SW 1271 (cell line): ENCODE results near the gene CEP89.
"Not testable (repeated sequence)": the region's sequence is repeated elsewhere in the genome, so short reads cannot be mapped to it uniquely, and the experiment has no call there.

Source experiments
- DNase-seq, 2 experiments: peaks; one replicate each; lab custom pipeline; 2025; lab: John Stamatoyannopoulos, UW

The CEP89 gene

DNA sequence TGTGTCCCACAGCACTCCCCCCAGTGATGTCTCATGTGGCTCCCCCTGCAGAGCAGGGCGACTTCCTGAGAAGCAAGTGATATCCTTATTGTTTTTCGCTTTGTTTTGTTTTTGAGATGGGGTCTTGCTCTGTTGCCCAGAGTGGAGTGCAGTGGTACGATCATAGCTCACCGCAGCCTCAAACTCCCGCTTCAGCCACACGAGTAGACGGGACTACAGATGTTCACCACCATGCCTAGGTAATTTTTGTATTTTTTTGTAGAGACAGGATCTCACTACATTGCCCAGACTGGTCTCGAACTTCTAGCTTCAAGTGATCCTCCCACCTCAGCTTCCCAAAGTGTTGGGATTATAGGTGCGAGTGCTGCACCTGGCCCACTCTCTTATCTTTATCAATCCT, 5.0 kb downstream of the CEP89 start:
- DNase-seq: no peak

DNA sequence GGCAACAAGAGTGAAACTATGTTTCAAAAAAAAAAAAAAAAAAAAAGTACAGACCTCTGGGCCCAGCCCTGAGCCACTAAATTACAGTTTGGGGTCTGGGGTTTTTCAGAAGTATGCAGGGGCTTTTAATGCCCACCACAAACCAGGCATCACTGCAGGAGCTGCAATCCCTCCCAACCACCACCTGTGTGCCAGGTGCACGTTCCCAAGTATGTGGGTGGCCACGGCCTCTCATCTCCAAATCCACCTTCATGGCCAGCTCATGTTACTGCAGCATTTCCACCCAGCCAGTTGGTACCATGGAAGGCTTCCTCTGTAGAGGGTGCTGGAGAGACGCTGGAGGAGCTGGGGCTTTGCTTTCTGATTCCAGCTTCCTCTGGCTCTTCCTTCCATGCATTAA, 26.5 kb downstream of the CEP89 start:
- no peak for DNase-seq

DNA sequence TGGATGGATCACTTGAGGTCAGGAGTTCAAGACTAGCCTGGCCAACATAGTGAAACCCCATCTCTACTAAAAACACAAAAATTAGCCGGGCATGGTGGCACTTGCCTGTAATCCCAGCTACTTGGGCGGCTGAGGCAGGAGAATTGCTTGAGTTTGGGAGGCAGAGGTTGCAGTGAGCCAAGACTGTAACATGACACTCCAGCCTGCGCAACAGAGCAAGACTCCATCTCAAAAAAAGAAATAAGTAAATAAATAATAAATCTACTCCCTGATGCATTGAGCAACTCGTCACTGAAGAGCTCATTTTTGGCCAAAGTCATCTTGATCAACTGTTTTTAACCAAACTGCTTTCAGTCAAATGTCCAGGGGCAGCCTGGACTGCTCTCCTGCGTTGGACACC, 30.5 kb downstream of the CEP89 start:
- DNase-seq: not testable (repeated sequence)

DNA sequence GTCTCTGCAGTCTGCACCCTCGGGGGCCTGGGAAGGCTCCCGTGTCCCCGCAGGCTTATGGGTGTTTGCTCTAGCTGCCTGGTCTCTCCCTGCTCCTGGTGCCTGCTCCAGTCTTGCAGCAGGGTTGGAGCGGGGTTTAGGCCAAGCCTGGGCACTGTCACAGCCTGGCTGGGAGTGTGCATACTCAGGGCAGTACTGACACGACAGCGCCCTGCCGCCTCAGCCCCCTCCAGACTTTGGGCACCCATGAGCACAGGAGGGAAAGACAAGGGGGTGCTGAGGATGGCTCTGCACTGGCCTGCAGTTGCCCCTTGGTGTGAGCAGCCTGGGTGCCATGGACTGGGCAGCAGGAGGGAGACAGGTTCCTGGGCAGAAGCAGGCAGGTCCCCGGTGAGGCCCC, 35.7 kb downstream of the CEP89 start:
- DNase-seq: no peak

DNA sequence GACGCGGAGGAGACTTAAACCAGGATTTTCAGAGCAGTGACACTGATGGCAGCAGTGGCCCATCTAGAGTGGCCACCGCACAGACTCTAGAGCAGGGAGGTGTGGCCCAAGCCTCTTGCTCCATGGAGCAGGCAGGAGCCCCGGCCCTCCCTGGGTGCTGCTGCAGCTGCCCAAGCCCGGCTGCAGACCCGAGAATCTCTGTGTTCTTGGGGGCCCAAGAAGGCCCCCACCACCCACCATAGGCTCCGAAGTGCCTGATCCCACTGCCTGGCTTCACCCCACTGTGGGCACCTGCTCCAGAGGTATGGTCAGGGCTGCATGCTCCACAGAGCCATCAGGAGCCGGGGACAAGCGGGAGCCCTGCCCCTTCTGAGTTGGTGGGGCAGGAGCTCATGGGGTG, 36.1 kb downstream of the CEP89 start:
- no peak for DNase-seq

DNA sequence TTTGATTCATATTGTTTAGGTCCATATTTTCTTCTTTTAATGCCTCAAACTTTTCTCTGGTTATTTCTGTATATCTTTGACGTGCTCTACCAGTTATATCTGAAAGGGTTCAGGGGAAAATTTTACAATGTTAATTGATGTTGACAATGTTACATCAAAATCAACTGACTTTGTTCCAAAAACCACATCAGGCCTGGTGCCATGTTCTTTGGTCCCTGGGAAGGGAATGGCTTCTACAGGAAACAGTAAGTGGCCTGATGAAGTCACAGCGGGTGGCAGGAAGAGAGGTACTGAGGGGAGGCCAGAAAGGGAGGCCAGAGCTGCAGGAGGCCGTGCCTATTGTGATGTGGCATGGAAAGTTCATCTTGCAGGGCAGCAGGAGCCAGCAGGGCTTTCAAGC, 38.2 kb downstream of the CEP89 start:
- no peak for DNase-seq

DNA sequence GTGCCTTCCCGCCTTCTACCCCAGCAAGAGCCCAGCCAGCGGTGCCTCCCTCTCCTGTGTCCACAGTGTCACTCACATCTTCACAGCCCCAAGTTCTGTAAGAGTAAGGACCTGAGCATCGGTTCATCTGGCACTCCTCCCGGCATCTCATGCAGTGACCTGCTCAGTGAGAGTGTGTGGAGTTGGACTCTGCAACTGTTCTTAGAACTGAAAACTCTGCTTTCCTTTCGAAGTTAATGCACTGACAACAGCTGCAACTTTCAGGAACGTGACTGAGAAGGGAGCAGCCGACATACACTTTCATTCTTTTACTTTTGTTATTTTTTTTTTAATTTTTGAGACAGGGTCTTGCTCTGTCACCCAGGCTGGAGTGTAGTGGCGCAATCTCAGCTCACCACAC, 41.2 kb downstream of the CEP89 start:
- no peak for DNase-seq

DNA sequence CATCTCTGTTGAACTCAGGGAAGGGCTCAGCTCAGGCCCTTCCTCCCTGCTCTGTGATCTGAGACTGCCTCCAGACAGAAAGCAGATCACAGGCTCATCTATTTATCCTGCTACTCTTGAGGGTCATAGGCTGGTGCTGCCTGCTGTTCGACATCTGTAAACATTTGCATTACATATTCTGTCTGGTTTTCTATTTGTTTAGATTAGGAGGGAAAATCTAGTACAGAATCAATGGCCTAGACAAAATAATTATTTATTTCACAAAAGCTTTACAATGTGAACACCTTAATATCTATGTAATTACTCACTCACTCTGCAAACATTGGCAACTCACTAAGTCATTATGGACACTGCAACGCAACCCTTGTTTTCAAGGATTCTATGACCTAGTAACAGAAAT, 43.0 kb downstream of the CEP89 start:
- no peak for DNase-seq

DNA sequence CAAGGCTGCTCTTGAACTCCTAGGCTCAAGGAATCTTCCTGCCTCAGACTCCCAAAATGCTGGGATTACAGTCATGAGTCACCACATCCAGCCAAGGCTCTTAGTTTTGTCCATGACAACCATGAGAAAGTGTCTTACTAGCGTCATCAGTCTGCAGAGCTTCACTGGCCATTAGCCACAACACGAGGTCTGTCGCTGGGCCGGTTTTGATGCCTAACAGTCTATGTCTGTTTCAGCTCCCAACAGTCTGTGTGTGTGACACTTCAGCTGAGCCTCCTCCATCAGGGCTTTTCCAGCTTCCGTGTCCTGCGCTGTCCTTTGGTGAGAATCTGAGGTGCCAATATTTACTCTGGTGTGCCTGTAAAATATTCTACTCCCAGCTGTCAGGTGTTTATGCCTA, 47.6 kb downstream of the CEP89 start:
- DNase-seq: no peak

DNA sequence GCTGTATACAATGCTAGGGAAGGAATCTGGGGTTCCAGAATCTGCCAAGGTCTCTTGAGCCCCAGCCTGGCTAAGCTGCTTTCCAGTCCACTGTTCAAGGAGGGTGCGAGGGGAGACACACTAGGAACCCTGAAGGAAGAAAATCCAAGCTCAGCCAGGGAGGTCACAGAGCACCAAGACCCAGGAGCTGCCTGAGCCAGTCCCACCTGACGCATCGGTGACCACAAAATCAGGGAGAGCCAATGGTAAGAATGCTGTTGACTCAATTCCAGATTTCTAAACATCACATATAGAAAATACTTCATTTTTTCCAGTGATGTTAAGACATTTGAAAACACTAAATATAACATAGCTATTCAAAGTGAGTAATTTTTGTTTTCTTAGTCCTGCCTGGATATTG, 50.1 kb downstream of the CEP89 start:
- no peak for DNase-seq

DNA sequence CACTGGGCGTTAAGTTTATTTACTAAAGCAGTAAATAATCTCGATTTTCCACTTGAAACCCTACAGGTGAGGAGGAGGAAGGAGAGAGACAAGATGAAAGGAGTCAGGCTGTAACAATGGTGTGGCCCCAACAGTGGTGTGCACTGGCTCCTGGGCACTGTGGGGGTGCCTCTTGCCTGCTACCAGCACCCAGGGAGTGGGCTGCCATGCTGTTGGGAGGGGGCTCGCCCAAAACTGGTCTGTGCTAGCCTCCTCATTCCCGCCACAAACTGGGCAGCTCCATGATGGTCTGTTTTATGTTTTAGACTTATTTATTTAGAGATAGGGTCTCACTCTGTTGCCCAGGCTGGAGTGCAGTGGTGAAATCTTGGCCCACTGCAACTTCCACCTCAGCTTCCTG, 52.4 kb downstream of the CEP89 start:
- DNase-seq: no peak

DNA sequence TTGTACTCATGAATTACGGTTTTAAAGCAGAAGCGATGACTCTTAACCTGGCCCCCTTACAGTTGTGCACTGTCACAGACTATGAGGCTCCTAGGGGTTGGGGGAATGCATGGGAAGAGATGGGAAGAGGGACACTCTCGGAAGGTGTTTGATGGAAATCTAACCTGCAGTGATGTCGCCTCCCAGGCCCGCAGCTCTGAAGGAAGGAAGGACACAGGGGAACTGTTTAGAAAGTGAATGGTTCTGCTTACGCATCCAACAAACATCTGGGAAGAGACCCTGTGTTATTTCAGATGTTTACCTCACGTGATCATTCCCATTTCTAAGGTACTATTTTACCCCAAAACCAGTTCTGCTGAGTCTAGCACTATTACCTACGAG, 54.2 kb downstream of the CEP89 start:
- DNase-seq: no peak

DNA sequence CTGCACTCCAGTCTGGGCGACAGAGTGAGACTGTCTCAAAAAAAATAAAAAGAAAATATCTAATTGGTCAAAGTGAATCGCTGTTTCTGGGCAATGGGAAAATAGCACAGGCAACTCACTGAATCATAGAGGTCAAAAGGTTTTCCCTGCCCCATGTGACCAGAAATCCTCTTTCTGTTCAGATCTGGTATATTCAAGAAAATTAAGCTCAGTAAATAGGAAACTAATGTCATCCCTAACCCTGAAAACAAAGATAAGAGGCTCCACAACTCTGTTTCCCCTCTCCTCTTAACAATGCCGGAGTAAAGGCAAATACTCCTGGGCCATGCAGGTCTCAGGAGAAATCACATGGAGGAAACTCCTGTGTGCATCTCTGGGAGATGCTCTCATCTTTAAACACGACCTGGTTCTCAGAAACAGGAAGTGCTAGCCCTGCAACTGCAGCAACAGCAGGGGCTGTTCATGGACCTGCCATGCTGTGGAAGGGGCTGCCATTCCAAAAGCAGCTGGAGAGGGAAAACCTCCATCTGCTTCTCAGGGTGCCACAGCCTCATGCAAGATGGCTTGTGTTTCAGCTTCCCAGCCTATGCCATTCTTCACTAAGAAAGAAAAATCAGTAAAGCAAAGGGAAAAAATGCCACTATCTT, 54.7 kb downstream of the CEP89 start:
- no peak for DNase-seq

DNA sequence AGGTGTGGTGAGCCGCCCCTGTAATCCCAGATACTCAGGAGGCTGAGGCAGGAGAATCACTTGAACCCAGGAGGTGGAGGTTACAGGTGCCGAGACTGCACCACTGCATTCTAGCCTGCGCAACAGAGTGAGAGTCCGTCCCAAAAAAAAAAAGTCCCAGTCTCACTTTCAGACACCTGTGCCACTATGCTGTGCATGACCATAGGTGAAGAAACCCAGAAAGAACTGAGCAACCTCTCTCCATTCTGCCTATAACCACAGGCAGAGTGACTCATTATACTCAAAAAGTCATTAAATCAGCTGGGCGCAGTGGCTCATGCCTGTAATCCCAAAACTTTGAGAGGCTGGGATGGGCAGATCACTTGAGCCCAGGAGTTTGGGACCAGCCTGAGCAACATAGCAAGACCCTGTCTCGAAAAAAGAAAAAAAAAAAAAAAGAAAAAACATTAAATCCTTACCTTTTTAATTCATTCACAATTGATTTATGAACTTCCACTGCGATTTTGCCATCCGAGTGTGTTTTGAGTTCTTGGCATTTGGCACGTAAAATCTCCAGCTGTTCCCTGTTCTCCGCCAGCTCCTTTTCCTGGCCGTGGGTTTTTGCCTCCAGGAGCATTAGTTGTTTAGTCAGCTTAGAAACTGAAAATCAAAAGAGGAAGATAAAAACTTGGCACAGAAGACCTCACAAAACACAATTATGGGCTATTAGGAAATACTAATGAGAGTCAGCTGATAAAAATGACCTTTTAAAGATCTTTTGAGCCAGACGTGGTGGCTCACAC, 56.7 kb downstream of the CEP89 start:
- no peak for DNase-seq

DNA sequence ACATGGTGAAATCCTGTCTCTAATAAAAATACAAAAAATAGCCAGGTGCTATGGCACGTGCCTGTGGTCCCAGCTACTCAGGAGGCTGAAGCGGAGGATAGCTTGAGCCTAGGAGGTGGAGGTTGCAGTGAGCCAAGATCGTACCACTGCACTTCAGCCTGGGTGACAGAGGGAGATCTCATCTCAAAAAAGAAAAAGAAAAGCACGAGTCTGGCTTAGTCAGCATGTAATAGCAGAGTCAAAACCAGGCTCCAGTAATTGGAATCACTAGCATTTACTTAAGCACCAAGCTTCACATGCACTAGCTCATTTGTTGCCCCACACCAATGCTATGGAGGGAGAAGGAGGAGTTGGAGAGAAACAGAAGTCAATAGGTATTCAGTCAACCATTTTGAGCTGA, 60.3 kb downstream of the CEP89 start:
- DNase-seq: no peak

DNA sequence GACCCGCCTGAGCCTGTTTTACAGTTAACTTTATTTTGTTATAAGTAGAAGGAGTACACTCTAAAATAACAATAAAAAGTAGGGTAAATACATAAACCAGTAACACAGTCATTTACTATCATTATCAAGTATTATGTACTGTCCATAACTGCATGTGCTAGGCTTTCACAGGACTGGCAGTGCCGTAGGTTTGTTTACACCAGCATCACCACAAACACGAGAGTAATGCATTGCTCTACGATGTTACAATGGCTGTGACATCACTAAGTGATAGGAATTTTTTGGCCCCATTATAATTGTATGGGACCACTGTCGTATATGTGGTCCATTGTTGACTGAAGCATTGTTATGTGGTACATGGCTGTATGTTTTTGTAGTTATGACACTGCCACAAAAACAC, 60.9 kb downstream of the CEP89 start:
- no peak for DNase-seq

DNA sequence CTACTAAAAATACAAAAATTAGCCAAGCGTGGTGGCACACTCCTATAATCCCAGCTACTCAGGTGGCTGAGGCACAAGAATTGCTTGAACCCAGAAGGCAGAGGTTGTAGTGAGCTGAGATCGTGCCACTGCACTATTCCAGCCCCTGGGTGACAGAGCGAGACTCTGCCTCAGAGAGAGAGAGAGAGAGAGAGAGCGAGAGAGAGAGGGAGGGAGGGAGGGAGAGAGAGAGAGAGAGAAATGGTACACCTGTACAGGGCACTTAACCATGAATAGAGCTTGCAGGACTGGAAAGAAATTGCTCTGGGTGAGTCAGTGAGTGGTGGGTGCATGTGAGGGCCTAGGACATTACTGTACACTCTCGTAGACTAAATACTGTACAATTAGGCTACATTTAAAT, 61.7 kb downstream of the CEP89 start:
- DNase-seq: no peak

DNA sequence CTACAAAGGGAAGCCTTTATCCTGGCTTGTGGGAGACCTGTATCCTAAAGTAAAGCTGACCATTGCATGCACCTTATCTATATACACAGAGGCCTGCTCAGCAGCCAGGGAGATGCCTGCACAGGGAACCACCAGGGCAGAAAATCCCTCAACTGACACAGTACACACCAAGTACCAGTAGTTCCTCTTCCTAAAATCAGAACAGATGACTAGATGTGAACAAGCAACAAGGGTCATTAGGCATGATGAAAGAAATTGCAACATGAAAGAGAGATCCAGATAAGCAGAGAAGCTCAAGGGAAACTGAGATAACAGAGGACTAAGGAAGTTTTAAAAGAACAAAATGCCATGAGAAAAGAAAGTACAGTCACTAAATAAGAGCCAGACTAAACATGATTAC, 62.5 kb downstream of the CEP89 start:
- DNase-seq: no peak

DNA sequence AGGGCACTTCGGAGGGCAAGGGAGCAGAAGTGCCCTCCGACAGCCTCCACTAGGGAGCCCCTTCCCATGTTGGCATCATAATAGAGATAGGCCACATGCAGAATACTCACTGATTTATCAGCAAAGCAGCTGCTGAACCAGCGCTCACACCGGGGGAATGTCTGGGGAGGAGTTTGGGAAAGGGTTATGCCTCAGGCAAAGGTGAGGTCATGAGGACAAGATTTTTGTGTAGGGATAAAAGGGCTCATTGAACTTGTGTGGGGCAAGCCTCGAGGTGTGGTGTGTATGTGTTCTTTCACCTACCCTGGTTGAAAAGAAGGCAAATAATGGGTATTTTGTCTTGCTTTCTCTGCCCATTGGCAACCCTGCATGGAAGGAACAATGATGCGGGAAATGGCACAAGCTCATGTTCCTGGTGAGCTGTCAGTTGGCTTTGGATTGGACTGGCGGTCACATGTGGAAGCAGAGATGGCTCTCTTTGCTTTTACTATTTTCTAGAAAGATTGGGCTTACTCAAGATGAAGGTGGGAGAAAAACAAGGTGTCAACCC, 63.0 kb downstream of the CEP89 start:
- DNase-seq: no peak

DNA sequence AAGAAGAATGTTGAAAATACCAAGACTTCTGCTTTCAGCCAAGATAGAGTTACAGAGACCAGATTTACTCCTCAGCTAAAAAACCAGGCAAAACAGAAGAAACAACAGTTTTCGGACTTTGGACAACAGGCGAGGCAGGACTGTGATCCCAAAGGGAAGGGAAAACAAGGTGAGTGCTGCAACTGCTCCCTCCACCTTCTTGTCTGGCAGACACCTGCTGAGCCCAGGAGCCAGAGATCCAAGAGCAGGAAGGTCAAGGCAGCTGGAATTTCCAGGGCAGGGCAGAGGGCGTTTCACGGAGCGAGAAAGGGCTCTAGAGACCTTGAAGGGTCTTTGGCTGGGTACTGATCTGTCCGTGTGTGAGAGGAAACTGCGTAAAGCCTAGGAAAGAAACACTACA, 69.3 kb downstream of the CEP89 start:
- no peak for DNase-seq

DNA sequence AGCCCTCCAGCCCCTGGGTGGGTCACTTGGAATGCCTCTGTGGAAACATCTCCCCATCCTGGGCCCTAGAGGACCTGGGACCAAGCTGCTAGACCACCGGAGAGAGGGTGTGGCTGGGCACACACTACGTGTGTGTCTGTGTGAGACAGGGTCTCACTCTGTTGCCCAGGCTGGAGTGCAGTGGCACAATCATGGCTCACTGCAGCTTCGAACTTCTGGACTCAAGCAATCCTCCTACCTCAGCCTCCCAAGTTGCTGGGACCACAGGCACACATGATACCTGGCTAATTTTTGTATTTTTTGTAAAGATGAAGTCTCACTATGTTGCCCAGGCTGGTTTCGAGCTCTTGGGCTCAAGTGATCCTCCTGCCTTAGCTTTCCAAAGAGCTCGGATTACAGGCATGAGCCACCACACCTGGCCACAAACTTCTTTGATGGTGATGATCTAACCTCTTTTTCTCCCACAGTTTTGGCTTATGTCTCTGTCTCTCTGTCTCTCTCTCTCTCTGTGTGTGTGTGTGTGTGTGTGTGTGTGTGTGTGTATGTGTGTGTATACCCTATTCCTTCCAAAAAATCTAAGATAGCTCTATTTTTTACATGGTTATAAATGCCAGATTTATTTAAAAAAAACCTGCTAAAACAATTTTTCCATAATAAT, 70.1 kb downstream of the CEP89 start:
- no peak for DNase-seq

DNA sequence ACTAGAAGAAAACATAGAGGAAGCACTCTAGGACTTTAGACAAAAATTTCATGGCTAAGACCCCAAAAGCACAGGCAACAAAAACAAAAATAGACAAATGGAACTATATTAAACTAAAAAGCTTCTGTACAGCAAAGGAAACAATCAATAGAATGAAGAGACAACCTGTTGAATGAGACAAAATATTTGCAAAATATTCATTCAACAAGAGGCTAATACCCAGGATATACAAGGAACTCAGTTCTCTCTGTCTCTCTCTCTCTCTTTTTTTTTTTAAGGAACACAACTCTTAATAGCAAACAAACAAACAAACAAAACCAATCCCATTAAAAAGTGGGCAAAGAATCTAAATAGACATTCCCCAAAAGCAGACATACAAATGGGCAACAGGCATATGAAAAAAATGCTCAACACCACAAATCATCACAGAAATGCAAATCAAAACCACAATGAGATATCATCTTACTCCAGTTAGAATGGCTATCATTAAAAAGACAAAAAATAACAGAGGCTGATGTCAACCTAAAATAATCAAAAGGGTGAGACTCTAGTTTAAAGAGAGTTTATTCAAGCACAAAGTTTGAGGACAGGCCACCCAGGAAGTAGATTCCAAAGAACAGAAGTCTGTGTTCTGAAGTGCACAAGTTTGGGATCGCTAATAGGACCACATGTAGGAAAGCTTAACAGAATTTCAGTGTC, 75.1 kb downstream of the CEP89 start:
- no peak for DNase-seq

DNA sequence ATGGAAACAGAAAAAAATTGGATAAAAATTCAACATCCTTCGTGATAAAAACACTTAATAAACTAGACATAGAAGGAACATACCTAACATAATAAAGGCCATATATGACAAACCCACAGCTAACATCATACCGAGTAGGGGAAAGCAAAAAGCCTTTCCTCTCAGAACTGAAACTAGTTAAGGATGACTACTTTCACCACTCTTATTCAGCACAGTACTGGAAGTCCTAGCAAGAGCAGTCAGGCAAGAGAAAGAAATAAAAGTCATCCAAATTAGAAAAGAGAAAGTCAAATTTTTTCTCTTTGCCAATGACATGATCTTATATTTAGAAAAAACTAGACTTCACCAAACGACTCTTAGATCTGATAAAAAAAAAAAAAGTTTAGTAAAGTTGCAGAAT, 76.4 kb downstream of the CEP89 start:
- DNase-seq: no peak
